Epithelial cell of umbilical artery (primary cell): ENCODE results near the gene XPO1. TPM values are rescaled to one million over a fixed set of nuclear protein-coding genes. Genes with fewer than 3 reads are reported as not detected.

Experiments
- total RNA-seq: library from RNA; depleted of rRNA; stranded (reverse); fragments of >200 nt; gene quantifications from 2 replicates; pipeline ENCODE4 v1.2.3, GENCODE V29; 2014

XPO1 gene
- 199 and 212 TPM in 2 replicates for total RNA-seq

DNA sequence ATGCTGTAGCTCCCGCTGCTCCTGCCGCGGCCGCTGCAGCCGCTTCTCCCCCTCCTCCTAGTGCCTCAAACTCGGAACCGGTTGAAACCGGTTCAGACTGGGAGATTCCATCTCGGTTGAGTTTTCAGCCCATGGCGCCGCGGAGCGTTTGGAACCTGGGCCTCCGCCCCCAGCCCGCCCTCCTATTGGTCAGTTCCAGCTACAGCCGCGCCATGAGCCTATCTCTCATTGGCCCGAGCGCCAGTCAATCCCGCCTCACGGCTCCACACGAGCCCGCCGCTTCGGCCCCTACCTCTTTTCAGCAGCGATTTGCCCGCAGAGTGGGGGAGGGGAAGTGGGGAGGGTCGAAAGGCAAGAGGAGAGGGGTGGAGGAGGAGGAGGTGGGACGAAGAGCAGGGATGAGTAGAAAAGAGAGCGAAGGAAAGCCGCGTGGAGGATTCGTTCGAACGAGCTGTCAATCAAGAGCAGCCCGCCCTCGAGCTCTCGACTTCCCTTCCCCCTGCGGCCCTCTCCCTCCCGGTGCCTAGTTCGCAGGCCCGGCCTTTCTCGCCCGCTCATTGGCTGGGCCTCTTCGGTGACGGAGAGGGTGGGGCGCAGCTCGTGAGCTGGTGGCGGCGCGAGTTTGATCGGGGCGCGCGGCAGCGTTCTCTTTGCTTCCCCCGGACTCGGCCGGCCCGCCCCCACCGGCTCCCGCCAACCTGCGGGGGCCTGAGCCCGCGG, at the start of gene XPO1:
Gene XPO1, minus strand, starts transcription at position 157 of the 720 bp plus-strand sequence. CDS start 4,459 bp downstream, outside the sequence.

GRCh38 chr2:61470965-61471904, 66.9 kb downstream of the XPO1 start, which contains the start of gene USP34:
Gene USP34, minus strand, starts transcription at chr2:61471087. Its CDS starts 395 bp downstream, at chr2:61470692.

Other genes with a start within 250 kb of the XPO1 start
- gene USP34, start 67.3 kb downstream of the XPO1 start, total RNA-seq: 77.2 and 82.5 TPM in 2 replicates